CD14-positive monocyte (primary cell): Measurements from ENCODE around the gene CCDC43. TPM values are rescaled to one million over a fixed set of nuclear protein-coding genes. Genes with fewer than 3 reads are reported as not detected.

Experiments used
- DNase-seq, 3 donors: peaks; one replicate each; pipeline ENCODE4 v3.0.0-alpha.2; 2011 to 2022
- H2AFZ ChIP-seq: 2 replicates; pipeline ENCODE4 v1.6.0; 2012; ENCODE audit warnings: mild to moderate bottlenecking, low read depth, low read length, inconsistent platforms; ENCODE audit not compliant: insufficient read depth, poor library complexity, severe bottlenecking
- H3K27ac ChIP-seq, 2 donors: 1 replicate in 1 of 2; 2 replicates in 1 of 2; pipeline ENCODE4 v1.5.1; 2012 to 2013; ENCODE audit warnings: low read length in 2 of 2, control low read depth in 1 of 2, inconsistent platforms in 1 of 2, low read depth in 1 of 2, mild to moderate bottlenecking in 1 of 2
- H3K27me3 ChIP-seq, 2 donors: one replicate each; pipeline versions ENCODE4 v1.6.0 to v1.6.1; 2011 to 2013; ENCODE audit warnings: low read length in 2 of 2; ENCODE audit not compliant: control insufficient read depth in 2 of 2, insufficient read depth in 2 of 2
- H3K36me3 ChIP-seq, 2 donors: replicated peaks in 1 of 2; 1 replicate in 1 of 2; 2 replicates in 1 of 2; pipeline versions ENCODE4 v1.5.1 to v1.6.1; 2012 to 2013; ENCODE audit warnings: low read length in 2 of 2, control low read depth in 1 of 2, inconsistent platforms in 1 of 2, mild to moderate bottlenecking in 1 of 2; ENCODE audit not compliant: insufficient read depth in 2 of 2, control insufficient read depth in 1 of 2
- H3K4me1 ChIP-seq, 2 donors: 1 replicate in 1 of 2; 2 replicates in 1 of 2; pipeline versions ENCODE4 v1.5.1 to v1.6.1; 2012 to 2013; ENCODE audit warnings: low read length in 2 of 2, control low read depth in 1 of 2, inconsistent platforms in 1 of 2, mild to moderate bottlenecking in 1 of 2, moderate library complexity in 1 of 2; ENCODE audit not compliant: insufficient read depth in 2 of 2, control insufficient read depth in 1 of 2
- H3K4me2 ChIP-seq: replicated peaks from 2 replicates; pipeline ENCODE3; 2012; ENCODE audit warnings: low read length, moderate library complexity, mild to moderate bottlenecking; ENCODE audit not compliant: poor library complexity, severe bottlenecking; ENCODE audit errors: extremely low read depth
- H3K4me3 ChIP-seq, 3 experiments: fragments of 200-600 bp in 1 of 3; sonication (generic) in 1 of 3; replicated peaks in 1 of 3; 1 replicate in 2 of 3; 2 replicates in 1 of 3; pipeline ENCODE4 v1.5.1; 2011 to 2013; ENCODE audit warnings: low read length in 3 of 3, mild to moderate bottlenecking in 3 of 3, control low read depth in 2 of 3, low read depth in 2 of 3, inconsistent platforms in 1 of 3, moderate library complexity in 1 of 3
- H3K79me2 ChIP-seq: 2 replicates; pipeline ENCODE4 v1.6.0; 2012; ENCODE audit warnings: mild to moderate bottlenecking, control low read depth, inconsistent platforms, low read length, moderate library complexity; ENCODE audit not compliant: insufficient read depth
- H3K9ac ChIP-seq: 2 replicates; pipeline ENCODE4 v1.6.0; 2017; ENCODE audit warnings: low read length, mild to moderate bottlenecking; ENCODE audit not compliant: insufficient read depth, poor library complexity, severe bottlenecking
- H3K9me3 ChIP-seq, 2 donors: replicated peaks in 1 of 2; 1 replicate in 1 of 2; 2 replicates in 1 of 2; pipeline versions ENCODE4 v1.5.1 to v1.6.1; 2012 to 2013; ENCODE audit warnings: low read length in 2 of 2, control low read depth in 1 of 2; ENCODE audit not compliant: control insufficient read depth in 1 of 2, insufficient read depth in 1 of 2
- H4K20me1 ChIP-seq: 2 replicates; pipeline ENCODE4 v1.6.0; 2012; ENCODE audit warnings: mild to moderate bottlenecking, low read length, control low read depth, moderate library complexity; ENCODE audit not compliant: insufficient read depth
- H3K27ac Mint-ChIP-seq, 7 donors: one replicate each; pipeline ENCODE4 v1.8.0; 2020; ENCODE audit warnings: mild to moderate bottlenecking in 7 of 7, mixed read lengths in 7 of 7, moderate library complexity in 6 of 7, inconsistent platforms in 2 of 7
- H3K27me3 Mint-ChIP-seq, 3 donors: one replicate each; pipeline ENCODE4 v1.8.0; 2021 to 2022; ENCODE audit warnings: low read depth in 3 of 3, mild to moderate bottlenecking in 3 of 3, mixed read lengths in 3 of 3, moderate library complexity in 3 of 3, inconsistent platforms in 1 of 3
- H3K36me3 Mint-ChIP-seq, 2 donors: one replicate each; pipeline ENCODE4 v1.8.0; 2020; ENCODE audit warnings: mixed read lengths in 2 of 2, inconsistent platforms in 1 of 2, mild to moderate bottlenecking in 1 of 2
- H3K4me1 Mint-ChIP-seq: one replicate; pipeline ENCODE4 v1.8.0; 2020; ENCODE audit warnings: mild to moderate bottlenecking, mixed read lengths
- H3K4me3 Mint-ChIP-seq, 2 donors: one replicate each; pipeline ENCODE4 v1.8.0; 2020; ENCODE audit warnings: mild to moderate bottlenecking in 2 of 2, mixed read lengths in 2 of 2, moderate library complexity in 1 of 2
- H3K9me3 Mint-ChIP-seq, 7 donors: one replicate each; pipeline ENCODE4 v1.8.0; 2020 to 2022; ENCODE audit warnings: mixed read lengths in 7 of 7, mild to moderate bottlenecking in 6 of 7, moderate library complexity in 6 of 7, inconsistent platforms in 2 of 7
- WGBS: methylation state at CpG from one replicate; pipeline ENCODE4 v1.1.5; 2013; ENCODE audit warnings: missing lambda C conversion rate; ENCODE audit not compliant: insufficient coverage; 5-methylcytosine and 5-hydroxymethylcytosine counted together
- intact Hi-C, 2 donors: fragments of 100-400 bp; cut with micrococcal nuclease; formaldehyde crosslinking; loops; one replicate each; pipeline versions ENCODE4 v1.15.0 to v1.15.1; 2023
- polyA plus RNA-seq, 3 donors: library from polyadenylated mRNA; depleted of rRNA in 1 of 3; unstranded in 2 of 3; stranded (reverse) in 1 of 3; fragments of 300-500 nt in 2 of 3; fragments of >200 nt in 1 of 3; fragmentation: Illumina TruSeq in 2 of 3; gene quantifications; 1 replicate in 2 of 3; 2 replicates in 1 of 3; pipeline ENCODE4 v1.2.3, GENCODE V29; 2012 to 2021
- small RNA-seq: library from RNA; depleted of rRNA; stranded (forward); fragments of <200 nt; gene quantifications from one replicate; pipeline ENCODE3, GENCODE V24; 2012; ENCODE audit warnings: low read depth; ENCODE audit not compliant: insufficient read length
- TF ChIP-seq, protein P1 (sequence below): fragments of 200-600 bp; IDR thresholded peaks from one replicate; pipeline ENCODE4 v1.8.0; 2022; ENCODE audit warnings: antibody characterized with exemption, mild to moderate bottlenecking

Gene CCDC43
- polyA plus RNA-seq, 3 donors: 6.9 to 19.7 (median 12.8) TPM

DNA sequence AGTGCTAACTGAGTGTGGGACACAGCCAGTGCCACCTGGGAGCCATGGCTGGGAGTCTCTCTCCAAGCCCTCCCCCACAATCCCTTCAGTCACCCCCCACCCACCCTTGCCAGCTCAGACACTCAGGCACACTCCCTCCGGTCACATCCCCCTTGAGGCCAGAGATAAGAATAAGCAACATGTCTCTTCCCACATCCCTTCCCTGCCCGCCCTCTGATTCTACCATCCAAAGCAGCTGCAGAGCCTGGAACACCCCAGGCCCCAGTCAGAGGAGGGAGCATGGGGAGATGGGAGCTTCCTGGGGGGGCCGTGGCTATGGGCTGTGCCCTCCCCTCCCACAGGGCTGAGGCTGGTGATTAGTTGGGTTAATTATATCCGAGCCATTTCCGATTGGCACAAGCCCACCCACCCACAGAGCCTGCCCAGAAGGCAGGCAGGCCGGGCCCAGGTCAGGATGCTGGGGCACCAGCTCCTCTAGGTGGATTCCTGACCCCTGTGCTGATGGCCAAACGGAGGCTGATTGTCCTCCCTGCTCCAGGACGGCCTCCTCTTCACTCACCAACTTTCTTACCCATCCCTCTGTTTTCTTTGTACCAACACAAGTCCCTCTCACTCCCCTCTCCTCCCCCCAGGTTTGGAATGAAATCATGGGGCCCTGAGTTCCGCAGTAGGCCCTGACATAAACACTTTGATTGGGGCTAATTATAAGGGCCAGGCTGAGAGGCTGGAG, 61.9 kb downstream of the CCDC43 start:
- no peaks in the 10 kb centered on the region for H4K20me1 ChIP-seq
- intact Hi-C loops: no loop called here
- no peak for DNase-seq
- no peaks in the 10 kb centered on the region for H3K79me2 ChIP-seq
- no peaks in the 10 kb centered on the region for H3K9me3 ChIP-seq
- H3K4me3 Mint-ChIP-seq: peak overlapping the region in 1 of 2 donors; percentile 72
- H3K4me1 Mint-ChIP-seq: peaks cover 18% of the 10 kb centered on the region
- no peaks in the 10 kb centered on the region for H3K36me3 ChIP-seq
- 97% methylated on average over 5 of the region's 9 CpGs for WGBS
- peak overlapping the region in 1 of 2 donors; percentile 81 for H3K27ac ChIP-seq
- peaks cover 0 to 3% (median 2%) of the 10 kb centered on the region in 3 donors for H3K27me3 Mint-ChIP-seq
- TF ChIP-seq, protein P1, sequence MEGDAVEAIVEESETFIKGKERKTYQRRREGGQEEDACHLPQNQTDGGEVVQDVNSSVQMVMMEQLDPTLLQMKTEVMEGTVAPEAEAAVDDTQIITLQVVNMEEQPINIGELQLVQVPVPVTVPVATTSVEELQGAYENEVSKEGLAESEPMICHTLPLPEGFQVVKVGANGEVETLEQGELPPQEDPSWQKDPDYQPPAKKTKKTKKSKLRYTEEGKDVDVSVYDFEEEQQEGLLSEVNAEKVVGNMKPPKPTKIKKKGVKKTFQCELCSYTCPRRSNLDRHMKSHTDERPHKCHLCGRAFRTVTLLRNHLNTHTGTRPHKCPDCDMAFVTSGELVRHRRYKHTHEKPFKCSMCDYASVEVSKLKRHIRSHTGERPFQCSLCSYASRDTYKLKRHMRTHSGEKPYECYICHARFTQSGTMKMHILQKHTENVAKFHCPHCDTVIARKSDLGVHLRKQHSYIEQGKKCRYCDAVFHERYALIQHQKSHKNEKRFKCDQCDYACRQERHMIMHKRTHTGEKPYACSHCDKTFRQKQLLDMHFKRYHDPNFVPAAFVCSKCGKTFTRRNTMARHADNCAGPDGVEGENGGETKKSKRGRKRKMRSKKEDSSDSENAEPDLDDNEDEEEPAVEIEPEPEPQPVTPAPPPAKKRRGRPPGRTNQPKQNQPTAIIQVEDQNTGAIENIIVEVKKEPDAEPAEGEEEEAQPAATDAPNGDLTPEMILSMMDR: no peak
- peak overlapping the region in 6 of 7 donors; percentile 20 to 98 (median 86) for H3K27ac Mint-ChIP-seq
- no peaks in the 10 kb centered on the region for H3K36me3 Mint-ChIP-seq
- peak overlapping the region; percentile 71 for H3K9ac ChIP-seq
- peaks cover 13 to 15% of the 10 kb centered on the region in 2 donors for H3K4me1 ChIP-seq
- H3K9me3 Mint-ChIP-seq: peaks cover 0 to 6% (median 0%) of the 10 kb centered on the region in 7 donors
- H3K4me2 ChIP-seq: peak overlapping the region; percentile 39
- H3K4me3 ChIP-seq: peak overlapping the region in 1 of 3 experiments; percentile 68
- H2AFZ ChIP-seq: peak overlapping the region; percentile 92
- H3K27me3 ChIP-seq: no peaks in the 10 kb centered on the region

Small RNAs within 50 kb of the gene (small RNA-seq; reads per million reads assigned to genes)
- gene RN7SL819P: not detected
- gene SMCO4P1: not detected

Other genes starting within 250 kb of the CCDC43 start
- gene GPATCH8, start 186.4 kb downstream of the CCDC43 start, polyA plus RNA-seq: 10 to 100 TPM in 2 of 3 donors, 1 to 10 TPM in 1; 8.8 to 15.9 (median 14.9) TPM
- gene FZD2, start 132.3 kb downstream of the CCDC43 start, polyA plus RNA-seq: 1 to 10 TPM; 3.1 to 7.2 (median 6.2) TPM
- gene MEIOC, start 33.3 kb downstream of the CCDC43 start, polyA plus RNA-seq: under 1 TPM in 2 of 3 donors, not detected in 1; 0.09 to 0.15 TPM
- 1 to 10 TPM in 1 of 3 donors, under 1 TPM in 2; 0.23 to 2.9 (median 0.34) TPM for gene DBF4B, start 18.9 kb upstream of the CCDC43 start, polyA plus RNA-seq
- under 1 TPM in 1 of 3 donors, not detected in 2; 0.19 TPM for gene ADAM11, start 69.2 kb upstream of the CCDC43 start, polyA plus RNA-seq
- not detected for gene GJC1, start 140.5 kb upstream of the CCDC43 start, polyA plus RNA-seq
- gene HIGD1B, start 158.1 kb upstream of the CCDC43 start, polyA plus RNA-seq: not detected
- gene EFTUD2, start 209.7 kb upstream of the CCDC43 start, polyA plus RNA-seq: 100 to 1,000 TPM in 2 of 3 donors, 10 to 100 TPM in 1; 82.9 to 144 (median 104) TPM
- under 1 TPM; 0.03 to 0.33 (median 0.18) TPM for gene GFAP, start 225.7 kb upstream of the CCDC43 start, polyA plus RNA-seq